Testis (tissue), 3 donors: ENCODE results near the gene AP5Z1. TPM values are rescaled to one million over a fixed set of nuclear protein-coding genes. Genes with fewer than 3 reads are reported as not detected.

Experiments used
- DNase-seq: peaks from one replicate; pipeline ENCODE4 v3.0.0-alpha.2; 2019
- H3K27ac ChIP-seq, 2 donors: fragments of 200-600 bp; sonication (generic); one replicate each; pipeline ENCODE4 v1.5.1; 2019
- H3K27me3 ChIP-seq: fragments of 200-600 bp; sonication (generic); one replicate; pipeline ENCODE4 v1.5.1; 2019
- H3K36me3 ChIP-seq: fragments of 200-600 bp; sonication (generic); one replicate; pipeline ENCODE4 v1.5.1; 2017; ENCODE audit warnings: low read depth; ENCODE audit errors: missing control alignments
- H3K4me1 ChIP-seq: fragments of 200-600 bp; sonication (generic); one replicate; pipeline ENCODE4 v1.5.1; 2019
- H3K4me3 ChIP-seq, 2 donors: fragments of 200-600 bp; sonication (generic); one replicate each; pipeline ENCODE4 v1.5.1; 2017 to 2019
- H3K9me3 ChIP-seq: fragments of 200-600 bp; sonication (generic); one replicate; pipeline ENCODE4 v1.5.1; 2017
- CTCF ChIP-seq, 3 experiments: fragments of 450-650 bp in 2 of 3; fragments of 200-600 bp in 1 of 3; sonication (generic) in 1 of 3; IDR thresholded peaks; one replicate each; pipeline ENCODE4 v1.5.1; 2016 to 2019; ENCODE audit warnings: antibody characterized with exemption in 3 of 3, mild to moderate bottlenecking in 2 of 3, moderate library complexity in 1 of 3
- POLR2A ChIP-seq: fragments of 450-650 bp; IDR thresholded peaks from one replicate; pipeline ENCODE4 v1.6.1; 2017; ENCODE audit warnings: antibody characterized with exemption, mild to moderate bottlenecking, moderate library complexity
- WGBS, 2 donors: methylation state at CpG; one replicate each; pipeline ENCODE4 v1.1.5; 2018; 5-methylcytosine and 5-hydroxymethylcytosine counted together
- intact Hi-C: fragments of 100-400 bp; cut with DNase I; formaldehyde crosslinking; loops from one replicate; pipeline ENCODE4 v1.15.1; 2023; ENCODE audit warnings: low total_unique reads
- polyA plus RNA-seq: library from polyadenylated mRNA; stranded (reverse); fragments of 350-450 nt; fragmentation: Illumina TruSeq; extraction: RNeasy Lipid Tissue Mini Kit (QIAGEN cat#74804); gene quantifications from one replicate; pipeline ENCODE4 v1.2.3, GENCODE V29; 2014; ENCODE audit warnings: low read depth, low replicate concordance; ENCODE audit not compliant: insufficient read depth
- total RNA-seq, 2 donors: library from RNA; depleted of rRNA; stranded (reverse); fragments of >200 nt; gene quantifications; one replicate each; pipeline ENCODE4 v1.2.3, GENCODE V29; 2016

AP5Z1 gene
- total and polyA plus RNA-seq, 3 donors from 2014 or later = 30.0 to 59.1 (median 47.6) TPM

DNA sequence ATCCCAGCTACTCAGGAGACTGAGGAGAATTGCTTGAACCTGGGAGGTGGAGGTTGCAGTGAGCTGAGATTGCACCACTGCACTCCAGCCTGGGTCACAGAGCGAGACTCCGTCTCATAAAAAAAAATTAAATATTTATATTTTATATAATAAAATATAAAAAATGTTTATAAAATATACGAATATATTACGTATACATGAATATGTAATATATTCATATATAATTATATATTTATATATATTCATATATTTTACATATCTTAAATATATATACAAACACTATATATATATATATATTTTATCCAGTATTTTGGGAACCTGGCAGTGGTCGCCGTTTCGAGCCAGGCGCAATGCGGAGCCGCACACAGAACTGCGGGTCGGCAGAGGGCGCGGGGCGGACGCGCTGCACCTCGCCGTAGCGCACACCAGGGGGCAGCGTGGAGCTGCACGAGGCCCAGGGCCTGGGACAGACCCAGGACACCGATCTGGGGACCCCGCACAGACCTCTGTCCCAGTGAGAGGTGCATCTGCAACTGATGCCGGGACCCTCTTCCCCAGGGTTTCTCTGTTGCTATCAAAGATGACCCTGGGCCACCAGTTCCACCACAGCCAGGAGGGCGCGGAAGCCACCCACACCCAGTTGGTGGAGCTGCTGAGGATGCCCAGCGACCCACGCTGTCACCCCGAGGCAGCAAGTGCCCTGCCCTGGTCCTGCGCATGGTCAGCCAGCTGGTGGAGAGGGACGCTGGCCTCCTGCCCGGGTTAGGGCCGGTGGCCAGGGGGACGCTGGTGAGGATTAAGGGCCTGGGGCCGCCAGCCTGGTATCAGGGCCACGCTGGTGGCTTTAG is 22.7 kb downstream of the AP5Z1 start:
- TF ChIP-seq POLR2A (no peak), CTCF (IDR thresholded peaks at IDR 0.05) (peak; percentile 61 to 85 (median 72))
- H3K36me3 ChIP-seq = no peaks in the 10 kb centered on the region
- no peak overlapping the region for H3K27ac ChIP-seq
- no peak overlapping the region for H3K4me3 ChIP-seq
- DNase-seq = peak; percentile 44
- peaks cover 4% of the 10 kb centered on the region for H3K4me1 ChIP-seq
- H3K9me3 ChIP-seq = no peaks in the 10 kb centered on the region
- H3K27me3 ChIP-seq = no peaks in the 10 kb centered on the region
- 43 to 51% methylated on average over 29 to 37 of the region's 37 CpGs for WGBS, 2 donors
- intact Hi-C loops = loop anchor here (10.0 kb wide), 1 partner anchor 287 kb away; no protein-coding TSS in a partner anchor

DNA sequence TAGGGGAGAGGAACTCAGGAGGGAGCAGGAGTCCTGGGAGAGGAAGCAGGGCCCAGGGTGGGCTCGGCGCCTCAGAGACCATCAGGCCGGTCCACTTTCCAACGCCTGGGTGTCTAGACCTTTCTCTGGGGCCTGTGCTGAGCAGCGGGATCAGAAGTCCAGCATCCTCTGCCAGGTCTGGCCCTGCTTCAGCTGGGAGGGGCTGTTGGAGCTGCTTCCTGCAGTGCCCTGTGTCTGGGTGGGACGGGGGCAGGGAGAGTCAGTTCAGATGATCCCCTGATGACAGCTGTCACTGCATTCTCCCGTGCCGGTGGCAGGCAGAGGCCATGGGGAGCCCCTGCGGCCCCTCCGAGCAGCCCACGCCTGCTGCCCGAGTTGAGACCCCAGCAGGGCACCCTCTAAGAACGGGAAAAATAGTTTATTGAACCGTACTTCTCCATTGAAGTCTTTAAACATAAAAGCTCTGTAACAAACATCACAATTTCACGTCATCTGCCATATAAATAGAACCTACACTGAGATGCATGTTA is 23.3 kb downstream of the AP5Z1 start:
- intact Hi-C loops = loop anchor here (10.0 kb wide), 1 partner anchor 286 kb away; no protein-coding TSS in a partner anchor
- DNase-seq = no peak
- Histone ChIP-seq H3K4me3 (no peak overlapping the region), H3K4me1 (peaks cover 2% of the 10 kb centered on the region), H3K27ac (no peak overlapping the region), H3K9me3 (no peaks in the 10 kb centered on the region), H3K36me3 (no peaks in the 10 kb centered on the region), H3K27me3 (no peaks in the 10 kb centered on the region)
- 90 to 95% methylated on average over 13 to 15 of the region's 15 CpGs for WGBS, 2 donors
- no peak for TF ChIP-seq CTCF (IDR thresholded peaks at IDR 0.05)
- TF ChIP-seq POLR2A = no peak

- peaks cover 2% of the 10 kb centered on the region for H3K4me1 ChIP-seq
- H3K9me3 ChIP-seq = no peaks in the 10 kb centered on the region
- WGBS, 2 donors = 80% methylated on average over 34 of the region's 39 CpGs; no CpG with 5 or more reads in 1 of the 2 donors
- no peak overlapping the region for H3K4me3 ChIP-seq
- no peaks in the 10 kb centered on the region for H3K27me3 ChIP-seq
- intact Hi-C loops = loop anchor here (10.0 kb wide), 2 partner anchors 85 to 285 kb away; partner anchors contain the start of gene RADIL
- TF ChIP-seq CTCF (IDR thresholded peaks at IDR 0.05) (no peak), POLR2A (no peak)
- DNase-seq = no peak
- no peaks in the 10 kb centered on the region for H3K36me3 ChIP-seq
- no peak overlapping the region for H3K27ac ChIP-seq
These were observed 24.3 kb downstream of the AP5Z1 start for GRCh38 chr7:4799508-4800268.

- no peak overlapping the region for H3K27ac ChIP-seq
- no peaks in the 10 kb centered on the region for H3K36me3 ChIP-seq
- TF ChIP-seq CTCF (IDR thresholded peaks at IDR 0.05) (no peak), POLR2A (no peak)
- intact Hi-C loops = loop anchor here (10.0 kb wide), 1 partner anchor 84 kb away; the partner anchor contains the start of gene RADIL
- H3K27me3 ChIP-seq = no peaks in the 10 kb centered on the region
- H3K4me3 ChIP-seq = no peak overlapping the region
- 74 to 84% methylated on average over 9 to 10 of the region's 10 CpGs for WGBS, 2 donors
- H3K9me3 ChIP-seq = no peaks in the 10 kb centered on the region
- no peak for DNase-seq
- peaks cover 2% of the 10 kb centered on the region for H3K4me1 ChIP-seq
These were observed 25.1 kb downstream of the AP5Z1 start for GRCh38 chr7:4800487-4800886.
